CD4-positive, alpha-beta T cell (primary cell): ENCODE measurements around the gene PTGER1. TPM values are rescaled to one million over a fixed set of nuclear protein-coding genes. Genes with fewer than 3 reads are reported as not detected.
A peak's percentile ranks its signal among the peaks of the same experiment; 100 is the strongest.

Experiments
- ATAC-seq: fragments of 200-7000 bp; cut with Tn5 transposase; one replicate; pipeline ENCODE4 v1.10.0; 2022; ENCODE audit warnings: mild to moderate bottlenecking; ENCODE audit not compliant: poor library complexity
- CTCF ChIA-PET: fragments of 350-600 bp; sonication (Branson Sonifier 250); formaldehyde crosslinking; loops from one replicate; lab custom pipeline; 2021; ENCODE audit warnings: antibody characterized with exemption, inconsistent platforms; lab: Charles Lee
- POLR2A ChIA-PET: fragments of 350-600 bp; sonication (Branson Sonifier 250); formaldehyde crosslinking; loops from one replicate; lab custom pipeline; 2021; ENCODE audit warnings: antibody characterized with exemption, inconsistent platforms; lab: Charles Lee
- DNase-seq, 14 experiments: peaks; one replicate each; pipeline ENCODE4 v3.0.0-alpha.2; 2013 to 2020; ENCODE audit warnings: mixed read lengths in 2 of 14
- H3K27ac ChIP-seq, 2 donors: one replicate each; pipeline versions ENCODE4 v1.5.1 to v1.7.0; 2013; ENCODE audit warnings: low read length in 2 of 2, low read depth in 1 of 2, mild to moderate bottlenecking in 1 of 2
- H3K27me3 ChIP-seq, 2 experiments: 1 replicate in 1 of 2; 2 replicates in 1 of 2; pipeline versions ENCODE4 v1.6.1 to v1.7.0; 2013; ENCODE audit warnings: low read length in 2 of 2, control low read depth in 1 of 2, mild to moderate bottlenecking in 1 of 2, moderate library complexity in 1 of 2; ENCODE audit not compliant: insufficient read depth in 2 of 2, control insufficient read depth in 1 of 2
- H3K36me3 ChIP-seq: one replicate; pipeline ENCODE4 v1.6.1; 2013; ENCODE audit warnings: low read length, control low read depth; ENCODE audit not compliant: insufficient read depth
- H3K4me1 ChIP-seq: one replicate; pipeline ENCODE4 v1.6.1; 2013; ENCODE audit warnings: low read length, control low read depth; ENCODE audit not compliant: insufficient read depth
- H3K4me3 ChIP-seq: one replicate; pipeline ENCODE4 v1.5.1; 2013; ENCODE audit warnings: mild to moderate bottlenecking, low read length, moderate library complexity
- H3K9me3 ChIP-seq, 2 experiments: 1 replicate in 1 of 2; 2 replicates in 1 of 2; pipeline versions ENCODE4 v1.6.1 to v1.7.0; 2013; ENCODE audit warnings: low read length in 2 of 2, mild to moderate bottlenecking in 2 of 2, control low read depth in 1 of 2, moderate library complexity in 1 of 2; ENCODE audit not compliant: control insufficient read depth in 1 of 2, insufficient read depth in 1 of 2
- H3K27ac Mint-ChIP-seq: one replicate; pipeline ENCODE4 v1.8.0; 2020; ENCODE audit warnings: mixed read lengths
- H3K27me3 Mint-ChIP-seq: one replicate; pipeline ENCODE4 v1.8.0; 2021; ENCODE audit warnings: mixed read lengths
- H3K36me3 Mint-ChIP-seq: one replicate; pipeline ENCODE4 v1.8.0; 2021; ENCODE audit warnings: low read depth, mixed read lengths
- H3K4me1 Mint-ChIP-seq: one replicate; pipeline ENCODE4 v1.8.0; 2021; ENCODE audit warnings: low read depth, mixed read lengths
- H3K4me3 Mint-ChIP-seq: one replicate; pipeline ENCODE4 v1.8.0; 2020; ENCODE audit warnings: mild to moderate bottlenecking, mixed read lengths
- H3K9me3 Mint-ChIP-seq: one replicate; pipeline ENCODE4 v1.8.0; 2020; ENCODE audit warnings: mixed read lengths
- intact Hi-C, 2 experiments: fragments of 100-400 bp; cut with DNase I in 1 of 2; cut with micrococcal nuclease in 1 of 2; formaldehyde crosslinking; loops; one replicate each; pipeline versions ENCODE4 v1.15.1 to v1.9.0; 2023 to 2025; cut with DNase I, micrococcal nuclease
- total RNA-seq, 174 experiments: library from RNA in 2 of 174; stranded (reverse) in 2 of 174; gene quantifications; one replicate each; pipeline ENCODE4 v1.2.3 and lab custom pipeline; 2021 to 2026
- TF ChIP-seq, protein P1 (sequence below): fragments of 200-600 bp; IDR thresholded peaks from one replicate; pipeline ENCODE4 v1.8.0; 2022; ENCODE audit warnings: antibody characterized with exemption, mild to moderate bottlenecking

The PTGER1 gene
- total RNA-seq, 2 experiments from 2014 or later, result not detected

DNA sequence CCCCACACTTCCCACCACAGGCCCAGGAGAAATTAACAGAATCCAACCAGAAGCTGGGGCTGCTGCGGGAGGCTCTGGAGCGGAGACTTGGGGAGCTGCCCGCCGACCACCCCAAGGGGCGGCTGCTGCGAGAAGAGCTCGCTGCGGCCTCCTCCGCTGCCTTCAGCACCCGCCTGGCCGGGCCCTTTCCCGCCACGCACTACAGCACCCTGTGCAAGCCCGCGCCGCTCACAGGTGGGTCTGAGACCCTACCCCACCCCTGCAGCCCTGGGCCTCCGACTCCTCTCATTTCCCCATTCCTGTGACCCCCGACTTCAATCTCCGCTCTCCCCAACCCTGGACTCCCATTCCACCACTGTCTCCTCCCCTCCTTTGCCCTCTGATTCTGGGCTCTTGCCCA, 24.3 kb downstream of the PTGER1 start:
- Mint-ChIP-seq H3K4me3 (no peak overlapping the region), H3K4me1 (peaks cover 11% of the 10 kb centered on the region), H3K36me3 (peaks cover 89% of the 10 kb centered on the region), H3K27me3 (no peaks in the 10 kb centered on the region), H3K9me3 (no peaks in the 10 kb centered on the region), H3K27ac (no peak overlapping the region)
- CTCF ChIA-PET, result no interaction called here
- H3K27me3 ChIP-seq, result no peaks in the 10 kb centered on the region
- ATAC-seq, result no peak
- no peak overlapping the region for H3K27ac ChIP-seq
- peaks cover 0 to 4% of the 10 kb centered on the region in 2 experiments for H3K9me3 ChIP-seq
- TF ChIP-seq, protein P1, sequence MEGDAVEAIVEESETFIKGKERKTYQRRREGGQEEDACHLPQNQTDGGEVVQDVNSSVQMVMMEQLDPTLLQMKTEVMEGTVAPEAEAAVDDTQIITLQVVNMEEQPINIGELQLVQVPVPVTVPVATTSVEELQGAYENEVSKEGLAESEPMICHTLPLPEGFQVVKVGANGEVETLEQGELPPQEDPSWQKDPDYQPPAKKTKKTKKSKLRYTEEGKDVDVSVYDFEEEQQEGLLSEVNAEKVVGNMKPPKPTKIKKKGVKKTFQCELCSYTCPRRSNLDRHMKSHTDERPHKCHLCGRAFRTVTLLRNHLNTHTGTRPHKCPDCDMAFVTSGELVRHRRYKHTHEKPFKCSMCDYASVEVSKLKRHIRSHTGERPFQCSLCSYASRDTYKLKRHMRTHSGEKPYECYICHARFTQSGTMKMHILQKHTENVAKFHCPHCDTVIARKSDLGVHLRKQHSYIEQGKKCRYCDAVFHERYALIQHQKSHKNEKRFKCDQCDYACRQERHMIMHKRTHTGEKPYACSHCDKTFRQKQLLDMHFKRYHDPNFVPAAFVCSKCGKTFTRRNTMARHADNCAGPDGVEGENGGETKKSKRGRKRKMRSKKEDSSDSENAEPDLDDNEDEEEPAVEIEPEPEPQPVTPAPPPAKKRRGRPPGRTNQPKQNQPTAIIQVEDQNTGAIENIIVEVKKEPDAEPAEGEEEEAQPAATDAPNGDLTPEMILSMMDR, result no peak
- peaks cover 82% of the 10 kb centered on the region for H3K36me3 ChIP-seq
- intact Hi-C loops, result no loop called here
- DNase-seq, result no peak
- H3K4me1 ChIP-seq, result peaks cover 19% of the 10 kb centered on the region
- H3K4me3 ChIP-seq, result no peak overlapping the region
- POLR2A ChIA-PET, result no interaction called here

DNA sequence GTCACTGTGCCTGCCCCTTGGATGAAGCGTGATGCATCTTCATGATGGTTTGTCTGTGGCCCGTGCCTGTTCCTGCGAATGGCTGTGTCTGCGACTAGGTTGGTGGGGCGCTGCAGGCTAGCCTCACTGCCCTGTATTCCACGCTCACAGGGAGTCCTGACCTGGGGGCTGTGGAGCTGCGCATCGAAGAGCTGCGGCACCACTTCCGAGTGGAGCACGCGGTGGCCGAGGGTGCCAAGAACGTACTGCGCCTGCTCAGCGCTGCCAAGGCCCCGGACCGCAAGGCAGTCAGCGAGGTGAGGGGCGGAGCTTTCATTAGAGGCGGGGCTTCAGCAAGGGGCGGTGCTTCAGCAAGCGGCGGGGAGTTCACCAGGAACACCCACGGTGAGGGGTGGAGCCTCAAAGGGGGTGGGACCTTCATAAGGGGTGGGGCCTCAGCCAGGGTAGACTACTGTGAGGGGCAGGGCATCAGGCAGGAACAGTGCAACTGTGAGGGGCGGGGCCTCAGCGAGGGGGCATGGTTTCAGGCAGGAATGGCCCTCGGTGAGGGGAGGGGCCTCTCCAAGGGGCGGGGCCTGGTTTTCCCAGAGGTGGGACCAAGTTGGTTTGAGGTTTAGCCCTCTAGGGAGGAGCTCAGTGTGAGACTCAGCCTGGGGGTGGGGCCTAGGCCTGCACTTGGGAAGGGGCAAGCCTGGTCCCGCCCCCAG, 24.8 kb downstream of the PTGER1 start:
- Mint-ChIP-seq H3K4me1 (peaks cover 11% of the 10 kb centered on the region), H3K4me3 (no peak overlapping the region), H3K27me3 (no peaks in the 10 kb centered on the region), H3K9me3 (no peaks in the 10 kb centered on the region), H3K27ac (peak overlapping the region; percentile 33), H3K36me3 (peaks cover 86% of the 10 kb centered on the region)
- TF ChIP-seq, protein P1, result no peak
- ChIA-PET POLR2A (no interaction called here), CTCF (no interaction called here)
- intact Hi-C loops, result no loop called here
- H3K27me3 ChIP-seq, result no peaks in the 10 kb centered on the region
- peaks cover 0 to 4% of the 10 kb centered on the region in 2 experiments for H3K9me3 ChIP-seq
- ATAC-seq (peak; percentile 99), DNase-seq (peak in 11 of 14 experiments; percentile 13 to 83 (median 49))
- H3K4me1 ChIP-seq, result peaks cover 19% of the 10 kb centered on the region
- H3K36me3 ChIP-seq, result peaks cover 82% of the 10 kb centered on the region
- no peak overlapping the region for H3K4me3 ChIP-seq
- H3K27ac ChIP-seq, result no peak overlapping the region

DNA sequence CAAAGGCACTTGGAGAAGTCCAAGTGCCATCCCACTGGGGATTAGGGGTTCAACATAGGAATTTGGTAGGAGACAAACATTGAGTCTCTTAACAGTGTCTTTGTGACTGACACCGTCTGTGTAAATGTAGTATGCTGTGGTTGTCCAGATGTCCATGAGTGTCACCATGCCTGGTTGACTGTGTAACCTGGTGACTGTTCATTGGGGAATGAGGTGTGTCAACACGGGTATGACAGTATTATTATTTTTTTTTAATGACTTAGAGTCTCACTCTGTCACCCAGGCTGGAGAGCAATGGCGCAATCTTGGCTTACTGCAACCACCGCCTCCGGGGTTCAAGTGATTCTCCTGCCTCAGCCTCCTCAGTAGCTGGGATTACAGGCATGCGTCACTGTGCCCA, 25.8 kb downstream of the PTGER1 start:
- DNase-seq (no peak), ATAC-seq (no peak)
- H3K4me1 ChIP-seq, result peaks cover 19% of the 10 kb centered on the region
- no peak overlapping the region for H3K27ac ChIP-seq
- H3K4me3 Mint-ChIP-seq, result no peak overlapping the region
- TF ChIP-seq, protein P1, result no peak
- peaks cover 84% of the 10 kb centered on the region for H3K36me3 Mint-ChIP-seq
- H3K27ac Mint-ChIP-seq, result no peak overlapping the region
- H3K27me3 ChIP-seq, result no peaks in the 10 kb centered on the region
- peaks cover 82% of the 10 kb centered on the region for H3K36me3 ChIP-seq
- H3K9me3 Mint-ChIP-seq, result no peaks in the 10 kb centered on the region
- intact Hi-C loops, result no loop called here
- POLR2A ChIA-PET, result no interaction called here
- no peak overlapping the region for H3K4me3 ChIP-seq
- H3K4me1 Mint-ChIP-seq, result peaks cover 16% of the 10 kb centered on the region
- peaks cover 0 to 4% of the 10 kb centered on the region in 2 experiments for H3K9me3 ChIP-seq
- CTCF ChIA-PET, result no interaction called here
- no peaks in the 10 kb centered on the region for H3K27me3 Mint-ChIP-seq
